HG03457 (cell line): ENCODE results near the gene USP36.
"Not testable (repeated sequence)": the region's sequence is repeated elsewhere in the genome, so short reads cannot be mapped to it uniquely, and the experiment has no call there.

Source experiments
- ATAC-seq: cut with Tn5 transposase; IDR thresholded peaks from one replicate; pipeline ENCODE4 v1.9.1; 2021; ENCODE audit warnings: moderate number of reproducible peaks; ENCODE audit not compliant: unreplicated experiment

USP36 gene

GRCh38 chr17:78873519-78874340, 33.1 kb upstream of the USP36 start:
- no peak for ATAC-seq

DNA sequence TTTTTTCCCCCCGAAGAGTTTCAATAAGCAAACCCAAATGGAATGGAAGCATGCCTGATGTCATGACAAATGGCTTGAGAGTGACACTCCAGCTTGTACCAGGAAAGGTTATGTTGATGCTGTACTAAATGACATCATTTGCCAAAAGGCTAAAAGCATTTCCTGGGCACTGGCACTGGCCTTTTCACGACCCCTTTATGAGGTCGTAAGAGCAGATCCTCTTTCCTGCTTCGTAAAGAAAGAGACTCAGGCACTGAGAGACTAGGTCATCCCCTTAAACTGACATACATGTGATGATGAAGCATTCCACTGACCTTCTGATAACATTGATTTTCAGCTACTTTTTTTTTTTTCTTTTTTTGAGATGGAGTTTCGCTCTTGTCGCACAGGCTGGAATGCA, 31.9 kb upstream of the USP36 start:
- ATAC-seq, result no peak

DNA sequence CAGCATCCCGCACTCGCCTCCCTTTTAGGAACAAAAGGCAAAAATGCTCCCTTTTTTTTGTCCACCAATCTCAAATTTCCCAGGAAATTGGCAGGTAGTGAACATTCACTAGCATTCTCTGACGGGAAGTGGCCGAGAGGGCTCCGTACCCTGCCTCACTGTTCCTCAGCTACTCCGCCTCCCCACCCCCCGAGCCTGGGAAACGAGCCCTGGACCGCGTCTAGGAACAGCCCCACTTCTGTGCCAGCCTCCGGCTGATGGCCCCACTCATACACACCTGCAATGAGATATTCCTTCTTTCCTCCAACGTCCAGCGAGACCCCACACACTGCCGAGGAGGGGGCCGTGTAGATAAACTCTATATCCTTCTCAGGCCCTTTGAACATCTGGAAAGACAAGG, 30.0 kb upstream of the USP36 start:
- ATAC-seq, result no peak

DNA sequence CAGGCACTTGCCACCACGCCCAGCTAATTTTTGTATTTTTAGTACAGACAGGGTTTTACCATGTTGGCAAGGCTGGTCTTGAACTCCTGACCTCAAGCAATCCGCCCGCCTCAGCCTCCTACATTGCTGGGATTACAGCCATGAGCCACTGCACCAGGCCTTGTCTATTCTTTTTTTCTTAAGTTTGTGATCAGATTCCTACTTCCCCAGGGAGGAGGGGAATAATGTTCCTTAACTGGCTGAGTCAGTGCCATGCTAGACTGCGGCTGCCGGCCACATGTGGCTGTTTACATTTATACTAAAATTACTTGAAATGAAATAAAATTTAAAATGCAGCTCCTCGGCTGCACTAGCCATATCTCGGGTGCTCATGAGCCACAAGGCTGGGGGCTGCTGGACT, 27.8 kb upstream of the USP36 start:
- no peak for ATAC-seq

GRCh38 chr17:78867046-78867445, 26.4 kb upstream of the USP36 start:
- not testable (repeated sequence) for ATAC-seq

- ATAC-seq, result no peak
Observed at GRCh38 chr17:78865682-78866390, 25.2 kb upstream of the USP36 start.

GRCh38 chr17:78864117-78864516, 23.5 kb upstream of the USP36 start:
- no peak for ATAC-seq

DNA sequence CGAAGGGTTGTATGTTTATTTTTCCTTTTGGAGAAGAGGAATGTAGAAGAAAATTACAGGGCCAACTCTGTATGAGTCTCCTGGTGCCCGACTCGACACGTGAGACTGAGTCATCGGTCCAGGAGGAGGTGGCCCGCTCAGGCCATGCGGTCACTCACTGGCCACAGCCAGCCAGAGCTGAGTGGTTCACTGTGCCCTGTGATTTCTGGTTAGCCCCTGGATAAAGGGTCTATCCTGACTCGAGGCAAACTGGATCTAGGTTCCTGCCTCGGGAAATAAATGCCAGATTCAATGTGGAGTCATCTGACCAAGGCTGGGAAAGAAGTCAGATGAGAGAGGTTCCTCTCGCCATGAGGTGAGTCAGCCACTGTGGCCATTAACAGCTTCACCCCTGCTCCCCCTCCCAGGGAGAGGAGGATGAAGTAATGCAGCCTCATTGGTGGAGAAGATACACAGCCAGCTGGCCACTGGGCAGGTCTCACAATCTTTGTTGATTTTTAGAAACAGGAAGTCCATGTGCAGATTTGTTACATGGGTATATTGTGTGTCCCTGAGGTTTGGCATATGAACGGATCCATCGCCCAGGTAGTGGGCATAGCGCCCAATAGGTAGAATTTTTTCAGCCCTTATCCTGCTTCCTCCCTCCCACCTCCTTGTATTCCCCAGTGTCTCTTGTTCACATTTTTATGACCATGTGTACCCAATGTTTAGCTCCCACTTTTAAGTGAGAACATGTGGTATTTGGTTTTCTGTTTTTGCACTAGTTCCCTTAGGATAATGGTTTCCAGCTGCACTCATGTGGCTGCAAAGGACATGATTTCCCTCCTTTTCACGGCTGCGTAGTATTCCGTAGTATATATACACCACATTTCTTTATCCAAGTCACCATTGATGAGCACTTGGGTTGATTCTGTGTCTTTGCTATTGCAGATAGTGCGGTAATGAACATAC, 21.7 kb upstream of the USP36 start:
- ATAC-seq, result no peak

- no peak for ATAC-seq
Observed at GRCh38 chr17:78861229-78861628, 20.6 kb upstream of the USP36 start.

GRCh38 chr17:78859051-78859450, 18.4 kb upstream of the USP36 start:
- no peak for ATAC-seq

GRCh38 chr17:78857266-78857665, 16.7 kb upstream of the USP36 start:
- ATAC-seq, result no peak

DNA sequence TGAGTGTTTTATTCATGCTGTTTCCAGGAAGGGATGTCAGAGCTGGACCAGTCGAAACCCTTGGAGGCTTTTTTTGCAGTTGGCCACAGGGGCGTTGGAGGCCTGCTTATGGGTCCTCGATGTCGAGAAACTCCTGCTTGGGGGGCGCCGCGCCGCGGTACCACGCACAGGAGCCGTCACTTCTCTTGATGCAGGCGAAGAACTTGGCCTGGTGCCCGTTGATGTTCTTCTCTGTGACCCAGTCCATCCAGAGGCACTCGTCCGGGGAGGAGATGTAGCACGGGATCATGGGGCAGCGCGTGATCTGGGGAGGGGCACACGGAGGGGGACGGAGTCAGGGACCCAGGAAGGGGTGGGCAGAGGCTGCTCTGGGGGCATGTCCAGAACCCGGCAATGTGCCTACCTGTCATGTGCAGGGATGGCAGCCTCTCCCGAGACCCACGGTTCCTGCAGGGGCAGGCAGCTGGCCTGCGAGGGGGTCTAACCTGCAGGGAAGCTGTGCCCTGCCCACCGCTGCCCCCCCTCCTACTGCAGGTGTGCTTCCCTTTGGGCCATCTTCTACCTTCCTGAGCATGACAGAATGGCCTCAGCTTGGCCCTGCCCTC, 15.0 kb upstream of the USP36 start:
- ATAC-seq, result no peak

DNA sequence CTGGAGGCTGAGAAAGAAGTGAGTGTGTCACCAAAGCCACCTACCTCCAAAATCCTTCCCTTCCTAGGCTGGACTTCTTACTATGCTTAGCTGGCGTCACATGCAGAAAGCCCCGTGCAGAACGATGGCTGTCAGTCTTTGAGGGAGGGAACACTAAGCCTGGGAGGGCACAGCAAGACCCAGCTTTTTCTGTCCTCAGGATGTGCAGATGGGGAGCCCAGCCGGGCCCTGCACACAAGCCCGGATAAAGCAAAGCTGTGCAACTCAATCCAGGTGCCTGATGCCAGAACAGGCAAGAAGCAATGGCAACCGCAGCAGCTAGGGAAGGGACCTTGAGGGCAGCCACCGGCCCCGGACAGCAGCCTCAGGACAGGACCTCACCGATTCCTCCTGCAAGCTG, 13.9 kb upstream of the USP36 start:
- no peak for ATAC-seq

DNA sequence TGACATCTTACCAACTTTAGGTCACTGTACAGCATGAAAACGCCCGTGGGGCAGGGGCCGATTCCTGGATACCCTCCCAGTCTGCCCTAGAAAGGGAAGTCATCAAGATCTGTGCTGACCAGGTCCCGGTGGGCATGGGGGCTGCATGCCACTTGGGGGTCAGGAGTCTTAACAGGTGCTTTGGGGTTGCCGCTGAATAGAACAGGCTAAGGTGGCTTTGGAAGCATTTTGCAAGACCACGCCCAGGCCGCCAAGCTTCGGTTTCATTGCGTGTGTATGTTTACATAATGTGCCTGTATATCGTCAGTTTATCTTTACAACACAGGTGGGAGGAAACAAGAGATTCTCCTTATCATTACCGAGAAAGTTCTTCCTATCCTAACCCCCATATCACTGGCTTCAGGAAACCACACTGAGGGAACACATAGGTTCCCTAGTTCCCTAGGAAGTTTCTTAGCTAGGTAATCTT, 13.3 kb upstream of the USP36 start:
- ATAC-seq, result no peak

- no peak for ATAC-seq
Observed at GRCh38 chr17:78852709-78853121, 12.1 kb upstream of the USP36 start.

DNA sequence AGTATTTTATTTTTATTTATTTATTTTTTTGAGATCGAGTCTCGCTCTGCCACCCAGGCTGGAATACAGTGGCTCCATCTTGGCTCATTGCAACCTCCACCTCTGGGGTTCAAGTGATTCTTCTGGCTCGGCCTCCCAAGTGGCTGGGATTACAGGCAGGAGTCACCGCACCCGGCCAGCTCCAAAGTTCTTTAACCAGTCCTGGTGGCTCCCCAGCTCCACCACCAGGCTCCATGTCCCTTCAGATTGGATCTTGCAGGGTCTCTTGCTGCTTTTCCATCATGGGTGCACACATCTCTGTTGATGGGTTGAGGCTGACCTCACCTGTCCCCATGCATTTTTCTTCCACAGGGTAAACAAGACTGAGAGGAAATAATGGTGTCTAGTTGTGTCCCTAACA, 8.4 kb upstream of the USP36 start:
- no peak for ATAC-seq

DNA sequence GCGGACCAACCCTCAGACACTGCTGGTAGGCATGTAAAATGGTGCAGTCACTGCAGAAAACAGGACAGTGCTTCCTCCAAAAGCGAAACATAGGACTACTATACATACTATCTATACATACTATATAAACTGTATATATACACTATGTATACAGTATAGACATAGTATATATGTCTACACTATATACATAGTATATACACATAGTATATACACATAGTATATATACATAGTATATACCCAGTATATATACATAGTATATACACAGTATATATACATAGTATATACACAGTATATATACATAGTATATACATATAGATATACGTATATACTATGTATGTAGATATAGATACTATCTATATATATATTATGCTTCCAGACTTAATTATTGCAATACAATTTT, 6.4 kb upstream of the USP36 start:
- ATAC-seq, result no peak

DNA sequence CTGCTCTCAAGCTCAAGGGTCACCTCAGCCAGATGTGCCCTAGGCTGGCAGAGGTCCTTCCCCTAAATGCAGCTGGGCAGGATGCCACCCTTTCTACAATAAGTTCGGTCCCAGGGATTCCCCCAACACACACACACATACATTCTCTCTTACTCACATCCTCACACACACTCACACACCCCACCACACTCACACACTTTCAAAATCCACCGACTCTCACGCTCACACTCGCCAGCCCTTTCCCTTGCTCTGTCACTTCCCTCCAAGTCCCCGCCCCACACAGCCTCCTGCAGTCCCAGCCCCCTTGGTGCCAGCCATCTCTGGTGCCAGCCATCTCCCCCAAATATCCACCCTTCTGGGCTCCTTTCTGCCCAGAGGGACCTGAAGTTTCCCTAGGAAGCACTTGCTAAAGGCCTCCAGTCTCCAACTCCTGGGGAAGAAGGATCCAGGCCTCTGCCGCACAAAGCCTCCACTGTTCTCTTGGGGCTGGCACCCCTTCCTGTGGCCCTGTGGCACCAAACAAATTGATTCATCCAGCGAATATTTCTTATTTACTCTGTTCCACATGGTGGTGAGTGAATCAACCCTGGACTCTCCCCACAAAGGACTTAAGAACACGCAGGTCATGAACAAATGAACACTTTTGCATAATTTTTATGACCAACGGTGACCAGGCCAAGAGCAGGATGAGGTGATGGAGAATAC, 3.8 kb upstream of the USP36 start:
- no peak for ATAC-seq

- no peak for ATAC-seq
Observed at GRCh38 chr17:78842881-78843565, 2.4 kb upstream of the USP36 start.

DNA sequence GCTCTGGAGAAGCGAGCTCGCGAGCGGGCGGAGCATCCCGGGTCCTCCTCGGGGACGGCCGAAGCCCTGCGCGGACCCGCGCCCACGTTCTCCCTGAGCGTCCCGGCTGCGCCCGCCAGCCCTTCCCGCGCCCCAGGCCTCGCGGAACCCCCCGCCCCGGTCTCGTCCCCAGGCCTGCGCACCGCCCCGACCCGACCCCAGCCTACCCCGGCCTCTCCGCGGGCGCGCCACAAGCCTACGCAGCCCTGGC, 159 bp downstream of the USP36 start:
- peak; percentile 17 for ATAC-seq
